ENCODE results near the gene ATG10. TPM values are rescaled to one million over a fixed set of nuclear protein-coding genes. Genes with fewer than 3 reads are reported as not detected.

ATG10 gene
- total RNA-seq, 4 donors from 2014 or later = 5.6 to 10.7 (median 8.3) TPM

GRCh38 chr5:82297711-82298110 lies 325.9 kb downstream of the ATG10 start:
- no peak overlapping the region for H3K27ac ChIP-seq
- no peaks in the 10 kb centered on the region for H3K4me1 ChIP-seq
- no peaks in the 10 kb centered on the region for H3K27me3 ChIP-seq
- TF ChIP-seq CTCF (IDR thresholded peaks at IDR 0.05) = no peak
- TF ChIP-seq POLR2AphosphoS5 (IDR thresholded peaks at IDR 0.05) = no peak
- TF ChIP-seq POLR2A (IDR thresholded peaks at IDR 0.05) = no peak
- TF ChIP-seq EP300 (IDR thresholded peaks at IDR 0.05) = no peak
- DNase-seq (ENCODE audit: low spot score in 2 of 2) = no peak
- WGBS = 59% methylated on average over 3 of the region's 3 CpGs
- no peaks in the 10 kb centered on the region for H3K9me3 ChIP-seq
- no peak overlapping the region for H3K4me3 ChIP-seq
- no peaks in the 10 kb centered on the region for H3K36me3 ChIP-seq

- TF ChIP-seq EP300 (IDR thresholded peaks at IDR 0.05) (no peak), CTCF (IDR thresholded peaks at IDR 0.05) (no peak), POLR2AphosphoS5 (IDR thresholded peaks at IDR 0.05) (no peak), POLR2A (IDR thresholded peaks at IDR 0.05) (no peak)
- no peaks in the 10 kb centered on the region for H3K9me3 ChIP-seq
- H3K36me3 ChIP-seq = no peaks in the 10 kb centered on the region
- H3K4me3 ChIP-seq = no peak overlapping the region
- no peak overlapping the region for H3K27ac ChIP-seq
- H3K4me1 ChIP-seq = no peaks in the 10 kb centered on the region
- no peak for DNase-seq (ENCODE audit: low spot score in 2 of 2)
- no peaks in the 10 kb centered on the region for H3K27me3 ChIP-seq
- whole genome bisulfite sequencing = 42% methylated on average over 2 of the region's 2 CpGs
Measured at GRCh38 chr5:82298668-82299067, 326.8 kb downstream of the ATG10 start.

- 90% methylated on average over 3 of the region's 3 CpGs for WGBS
- H3K36me3 ChIP-seq = peaks cover 3% of the 10 kb centered on the region
- H3K9me3 ChIP-seq = no peaks in the 10 kb centered on the region
Measured at GRCh38 chr5:82301190-82301589, 329.4 kb downstream of the ATG10 start.

More at GRCh38 chr5:82301190-82301589, 329.4 kb downstream of the ATG10 start:
- no peak overlapping the region for H3K27ac ChIP-seq
- H3K4me1 ChIP-seq = no peaks in the 10 kb centered on the region
- H3K27me3 ChIP-seq = no peaks in the 10 kb centered on the region
- DNase-seq (ENCODE audit: low spot score in 2 of 2) = no peak
- no peak overlapping the region for H3K4me3 ChIP-seq
- TF ChIP-seq EP300 (IDR thresholded peaks at IDR 0.05) (no peak), POLR2A (IDR thresholded peaks at IDR 0.05) (no peak), CTCF (IDR thresholded peaks at IDR 0.05) (no peak), POLR2AphosphoS5 (IDR thresholded peaks at IDR 0.05) (no peak)

Other genes with a start within 250 kb of the ATG10 start
- gene SSBP2, start 220.9 kb upstream of the ATG10 start, total RNA-seq = 100 to 1,000 TPM in 1 of 4 donors, 10 to 100 TPM in 3; 54.1 to 136 (median 69.8) TPM

All from suprapubic skin (tissue), 4 donors.